GM19397 (cell line): ENCODE measurements around the gene FCER1G.
A peak's percentile ranks its signal among the peaks of the same experiment; 100 is the strongest.

Source experiments
- ATAC-seq: cut with Tn5 transposase; IDR thresholded peaks from one replicate; pipeline ENCODE4 v1.9.1; 2021; ENCODE audit warnings: mild to moderate bottlenecking, moderate library complexity; ENCODE audit not compliant: unreplicated experiment

Gene FCER1G

DNA sequence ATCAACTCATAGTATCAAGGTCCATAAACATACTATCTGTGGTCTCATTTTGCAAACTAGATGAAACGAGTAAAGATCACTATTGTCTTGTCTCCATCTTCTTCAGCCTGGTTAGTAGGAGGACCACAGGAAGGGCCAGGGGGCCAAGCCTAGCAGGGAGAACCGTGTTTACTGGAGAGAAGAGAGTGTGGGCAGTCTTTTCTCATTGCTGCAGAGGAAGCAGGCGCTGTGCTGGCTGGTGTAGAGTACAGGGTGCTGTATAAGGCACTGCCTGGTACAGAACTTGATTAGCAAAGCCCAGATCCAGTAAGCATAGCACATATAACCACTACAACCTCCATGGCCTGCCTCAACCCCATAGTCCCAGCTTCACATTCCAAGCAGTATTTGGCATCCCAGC is 27.8 kb upstream of the FCER1G start:
- no peak for ATAC-seq

- ATAC-seq = no peak
Measured at GRCh38 chr1:161188381-161188780, 26.7 kb upstream of the FCER1G start.

GRCh38 chr1:161189036-161189435 is 26.1 kb upstream of the FCER1G start:
- ATAC-seq = no peak

DNA sequence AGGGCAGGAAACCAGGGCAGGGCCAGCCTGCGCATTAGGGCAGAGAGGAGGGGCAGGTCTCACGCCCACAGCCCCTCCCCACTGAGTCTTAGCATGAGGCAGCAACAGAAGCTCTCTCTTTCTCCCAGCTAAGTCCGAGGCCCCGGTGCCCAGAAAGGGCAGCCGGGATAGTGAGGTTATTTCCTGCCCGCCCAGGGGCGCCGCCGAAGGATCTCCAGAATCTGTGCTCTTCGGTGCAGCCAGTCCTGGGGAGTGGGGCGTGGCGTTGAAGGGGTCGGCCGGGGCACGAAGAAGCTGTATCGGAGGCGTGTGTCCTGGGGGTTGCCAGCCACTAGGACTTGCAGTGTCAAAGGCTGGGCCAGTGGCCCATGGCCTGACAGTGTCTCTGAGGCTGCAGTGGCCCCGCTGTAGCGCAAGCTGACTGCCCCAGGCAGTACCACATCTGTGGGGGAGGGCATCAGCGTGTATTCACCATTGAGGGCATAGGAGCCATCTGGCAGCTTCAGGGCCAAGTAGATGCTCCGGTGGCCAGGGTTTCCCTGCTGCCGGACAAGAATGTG is 24.1 kb upstream of the FCER1G start:
- ATAC-seq = no peak

- ATAC-seq = no peak
Measured at GRCh38 chr1:161191971-161192370, 23.1 kb upstream of the FCER1G start.

DNA sequence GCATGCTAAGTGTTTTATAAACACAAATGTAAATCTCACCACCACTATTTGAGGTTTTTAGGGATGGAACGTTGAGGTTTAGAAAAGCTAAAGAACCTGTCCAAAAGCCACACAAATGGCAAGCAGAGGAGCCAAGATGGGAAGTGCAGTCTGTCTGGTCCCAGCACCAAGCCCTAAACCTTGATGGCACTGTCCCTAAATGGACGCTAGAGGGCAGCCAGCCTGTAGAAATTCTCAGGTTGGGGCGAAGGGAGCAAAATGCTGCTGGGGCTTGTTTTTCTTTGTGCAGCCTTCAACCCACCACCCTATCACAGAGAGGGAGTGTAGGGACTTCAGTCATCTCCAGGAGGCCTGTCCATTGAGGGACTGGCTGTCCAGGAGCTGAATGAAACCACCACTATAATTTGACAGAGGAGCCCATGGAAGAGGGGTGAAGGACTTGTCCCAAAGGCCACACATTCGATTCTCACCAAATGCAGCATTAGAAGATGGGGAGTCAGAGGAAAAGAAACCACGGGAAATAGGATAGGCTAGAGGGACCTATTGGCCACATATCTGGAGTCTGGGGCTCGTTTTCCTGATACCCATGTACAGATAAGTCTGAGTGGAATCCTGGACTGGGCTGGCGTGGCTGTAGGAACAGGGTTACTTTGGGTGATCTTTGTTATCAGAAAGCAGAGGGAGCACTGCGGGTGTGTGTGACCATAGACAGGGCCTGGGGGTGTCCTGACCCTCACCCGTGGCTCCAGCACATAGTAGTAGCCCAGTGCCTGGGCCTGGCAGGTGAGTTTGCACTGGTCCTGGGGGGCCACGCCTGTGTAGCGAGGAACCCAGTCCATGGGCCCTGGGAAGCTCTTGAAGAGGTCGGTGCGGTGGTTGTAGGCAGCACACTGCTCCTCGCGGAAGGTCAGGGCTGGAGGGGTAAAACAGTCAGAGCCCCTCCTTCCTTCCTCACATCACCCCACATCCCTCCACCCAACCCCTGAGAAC is 22.3 kb upstream of the FCER1G start:
- ATAC-seq = peak; percentile 55

- no peak for ATAC-seq
Measured at GRCh38 chr1:161193561-161194235, 21.4 kb upstream of the FCER1G start.

GRCh38 chr1:161195171-161195570 is 19.9 kb upstream of the FCER1G start:
- peak; percentile 44 for ATAC-seq

DNA sequence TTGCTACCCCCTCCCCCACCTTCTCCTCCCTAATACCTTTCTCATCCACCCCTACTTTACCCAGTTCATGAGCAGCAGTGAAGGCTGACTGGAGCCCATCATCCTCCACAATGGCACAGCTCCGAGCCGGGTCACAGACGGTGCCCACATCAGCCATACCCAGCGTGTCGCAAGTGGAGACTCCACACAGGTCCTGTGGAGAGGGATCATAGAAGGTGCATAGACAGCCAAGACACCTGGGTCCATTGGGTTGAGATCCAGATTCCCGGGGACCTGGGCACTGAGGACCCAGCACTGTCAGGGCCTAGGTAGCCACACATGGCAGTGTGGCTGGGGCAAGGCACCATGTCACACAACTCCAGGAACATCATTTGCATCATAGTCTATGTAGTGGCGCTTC is 19.0 kb upstream of the FCER1G start:
- ATAC-seq = no peak

GRCh38 chr1:161196521-161197451 is 18.3 kb upstream of the FCER1G start:
- no peak for ATAC-seq

DNA sequence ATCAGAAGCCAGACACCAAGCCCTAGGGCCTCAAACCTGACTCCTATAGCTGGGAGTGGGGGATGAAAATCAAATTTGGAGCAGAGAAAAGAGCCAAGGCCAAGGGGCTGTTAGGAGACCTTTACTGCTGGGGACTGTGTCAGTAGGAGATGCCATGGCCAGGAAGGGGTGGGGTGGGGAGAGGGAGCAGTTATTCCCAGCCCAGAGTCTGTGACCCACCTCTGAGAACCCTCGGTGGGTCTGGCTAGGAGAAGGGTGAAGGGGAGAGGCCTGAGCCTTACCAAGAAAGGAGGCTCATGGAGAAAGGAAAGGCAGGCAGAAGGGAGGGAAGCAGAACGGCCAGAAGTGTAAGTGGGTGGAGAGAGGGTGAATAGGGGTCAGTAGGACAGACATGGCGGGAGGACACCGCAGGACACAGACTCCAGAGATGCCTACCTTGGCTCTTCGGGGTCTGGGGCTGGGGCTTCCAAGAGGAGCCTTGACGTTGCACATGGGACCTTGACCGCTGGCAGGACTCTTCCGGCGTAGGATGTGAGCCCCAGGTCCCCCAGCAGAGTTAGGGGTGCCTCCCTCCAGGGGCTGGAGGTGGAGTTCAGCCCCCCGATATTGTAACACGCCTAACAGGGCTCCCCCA is 17.4 kb upstream of the FCER1G start:
- ATAC-seq = no peak

GRCh38 chr1:161198194-161198896 is 16.8 kb upstream of the FCER1G start:
- no peak for ATAC-seq

DNA sequence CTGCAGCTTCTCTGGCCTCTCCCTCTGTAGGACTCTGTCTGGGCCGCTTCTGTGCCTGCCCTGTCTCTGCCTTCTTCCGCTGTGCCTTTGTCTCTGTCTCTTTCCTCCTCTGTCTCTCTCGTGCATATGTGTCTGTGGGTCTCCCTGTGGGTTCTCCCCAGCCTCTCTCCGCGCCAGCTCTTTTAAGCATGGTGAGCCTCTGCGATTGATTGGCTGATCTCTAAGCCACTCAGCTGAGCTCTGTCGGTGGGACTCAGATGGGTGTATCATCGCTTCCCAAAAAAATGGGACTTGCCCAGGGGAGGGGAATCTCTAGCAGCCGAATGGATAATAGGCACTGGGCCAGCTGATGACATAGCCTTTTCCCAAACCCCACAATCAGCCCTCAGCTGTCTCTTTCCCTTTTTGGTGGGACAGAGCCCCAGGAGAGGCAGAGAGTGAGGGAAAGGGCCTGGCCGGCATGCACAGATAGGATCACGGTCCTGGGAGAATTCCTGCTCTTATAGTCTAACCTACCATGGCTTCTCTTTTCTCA is 16.1 kb upstream of the FCER1G start, which contains the start of gene ADAMTS4:
ADAMTS4 (minus strand) TSS at position 158 of the 535 bp plus-strand sequence. CDS start 427 bp downstream, outside the sequence.
- ATAC-seq = no peak

DNA sequence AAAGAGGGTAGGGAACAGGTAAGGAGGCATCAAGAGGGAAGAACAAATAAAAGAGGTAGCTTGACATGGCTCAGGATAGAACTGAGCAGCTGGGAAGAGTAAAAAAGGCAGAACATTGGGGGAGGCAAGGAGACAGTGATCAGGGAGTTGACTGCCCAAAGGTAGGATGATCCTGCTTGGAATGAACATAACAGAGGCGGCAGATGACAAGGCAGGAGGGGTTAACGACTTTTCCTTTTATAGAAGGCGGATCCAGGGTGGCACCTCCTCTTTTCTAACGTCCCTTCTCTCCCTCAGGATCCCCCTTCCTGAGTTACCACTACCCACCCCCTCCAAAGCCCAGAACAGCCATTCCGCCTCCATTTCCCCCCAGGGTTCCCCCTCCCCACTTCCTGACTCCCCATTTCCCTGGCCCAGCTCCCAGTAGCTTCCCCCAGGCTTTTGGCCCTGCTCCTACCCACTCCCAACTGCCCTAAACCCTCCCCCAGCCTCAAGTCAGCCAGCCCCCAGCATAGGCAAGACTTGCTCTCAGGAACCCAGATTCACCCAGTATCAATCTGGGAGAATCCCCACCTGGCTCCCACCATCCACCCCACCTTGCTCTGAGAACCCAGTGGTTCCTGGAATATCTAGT is 15.5 kb upstream of the FCER1G start:
- ATAC-seq = no peak

GRCh38 chr1:161200421-161200991 is 14.6 kb upstream of the FCER1G start:
- ATAC-seq = no peak

- ATAC-seq = no peak
Measured at GRCh38 chr1:161200992-161201835, 13.9 kb upstream of the FCER1G start.
